ENCODE results near the gene VSNL1.

VSNL1 gene

GRCh38 chr2:17540093-17540812, at the start of gene VSNL1:
Gene VSNL1, plus strand, starts transcription at chr2:17540696. Its CDS starts 51,379 bp downstream, at chr2:17592075.
- no peak for DNase-seq (ENCODE audit: low read depth in 4 of 4, low spot score in 1 of 4)

DNA sequence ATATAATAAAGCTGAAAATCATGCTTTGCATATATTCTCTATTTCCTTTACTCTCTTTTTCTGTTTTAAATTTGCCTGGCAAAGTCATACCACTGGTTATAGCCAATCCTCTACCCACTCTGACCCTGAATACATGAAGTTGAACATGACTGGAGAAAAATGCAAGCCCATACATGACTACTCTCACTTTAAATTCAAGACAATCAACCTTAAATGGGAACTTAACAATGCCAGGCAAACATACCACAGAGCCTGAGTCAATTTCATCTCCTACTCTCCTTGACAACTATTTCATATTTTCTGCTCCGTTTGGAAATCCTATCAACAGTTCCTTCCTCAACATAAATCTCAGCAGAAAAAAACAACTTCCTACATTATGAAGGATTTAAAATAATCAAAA, 44.9 kb upstream of the VSNL1 start:
- DNase-seq (ENCODE audit: low read depth in 4 of 4, low spot score in 1 of 4), result no peak

DNA sequence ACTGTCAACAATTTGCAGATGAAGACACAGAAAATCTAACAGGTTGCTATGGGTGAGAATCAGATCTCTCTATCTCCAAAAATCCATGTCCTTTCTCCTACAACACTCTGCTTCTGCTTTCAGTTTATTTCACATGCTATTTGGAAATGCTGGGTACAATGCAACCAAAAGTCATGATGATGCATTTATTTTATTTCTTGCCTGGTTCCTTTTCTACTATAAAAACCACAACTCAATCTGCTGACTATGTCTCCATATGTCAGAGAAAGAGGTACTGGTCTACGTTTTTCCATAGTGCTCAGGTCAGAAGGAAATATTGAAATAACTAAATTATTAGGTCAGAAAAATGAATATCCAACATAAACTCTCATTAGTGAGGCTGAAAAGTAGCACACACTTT, 42.8 kb upstream of the VSNL1 start:
- no peak for DNase-seq (ENCODE audit: low read depth in 4 of 4, low spot score in 1 of 4)

DNA sequence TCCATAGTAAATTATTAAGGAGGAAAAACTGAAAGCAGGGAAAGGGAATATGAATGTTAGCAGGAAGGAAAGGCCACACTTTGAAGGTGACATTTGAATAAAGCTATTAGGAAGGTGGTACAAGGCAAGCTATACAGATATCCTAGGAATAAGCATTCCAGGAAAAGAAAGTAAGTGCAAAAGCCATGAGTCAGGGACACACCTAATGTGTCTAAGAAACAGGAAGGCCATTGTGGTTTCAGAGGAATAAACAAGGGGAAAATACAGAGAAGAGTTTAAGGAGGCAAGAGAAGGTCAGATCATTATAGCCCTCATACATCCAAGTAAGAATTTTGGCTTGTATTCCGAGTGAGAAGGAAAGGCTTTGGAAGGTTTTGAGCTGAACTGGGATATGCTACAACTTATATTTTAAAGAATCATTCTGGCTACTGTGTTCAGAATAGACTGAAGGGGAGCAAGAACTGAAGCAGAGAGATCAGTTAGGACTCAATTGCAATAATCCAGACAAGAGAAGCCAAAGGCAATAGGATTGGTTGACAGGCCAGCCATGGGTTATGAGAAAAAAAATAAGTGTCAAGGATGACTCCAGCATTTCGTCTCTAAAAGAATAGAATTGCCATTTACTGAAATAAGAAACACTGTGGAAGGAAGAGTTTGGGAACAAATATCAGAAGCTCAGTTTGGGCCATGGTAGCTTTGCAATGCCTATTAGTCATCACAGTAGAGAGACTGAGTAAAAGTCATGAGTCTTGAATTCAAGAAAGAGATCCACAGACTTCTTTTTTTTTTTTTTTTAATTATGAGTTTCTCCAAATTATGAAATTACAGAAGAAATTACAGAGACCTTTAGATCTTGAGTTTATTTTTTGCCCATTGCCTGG, 33.5 kb upstream of the VSNL1 start:
- no peak for DNase-seq (ENCODE audit: low read depth in 4 of 4, low spot score in 1 of 4)

GRCh38 chr2:17515652-17516051, 24.8 kb upstream of the VSNL1 start:
- DNase-seq (ENCODE audit: low read depth in 4 of 4, low spot score in 1 of 4), result no peak

- no peak for DNase-seq (ENCODE audit: low read depth in 4 of 4, low spot score in 1 of 4)
Measured at GRCh38 chr2:17517481-17518211, 22.9 kb upstream of the VSNL1 start.

DNA sequence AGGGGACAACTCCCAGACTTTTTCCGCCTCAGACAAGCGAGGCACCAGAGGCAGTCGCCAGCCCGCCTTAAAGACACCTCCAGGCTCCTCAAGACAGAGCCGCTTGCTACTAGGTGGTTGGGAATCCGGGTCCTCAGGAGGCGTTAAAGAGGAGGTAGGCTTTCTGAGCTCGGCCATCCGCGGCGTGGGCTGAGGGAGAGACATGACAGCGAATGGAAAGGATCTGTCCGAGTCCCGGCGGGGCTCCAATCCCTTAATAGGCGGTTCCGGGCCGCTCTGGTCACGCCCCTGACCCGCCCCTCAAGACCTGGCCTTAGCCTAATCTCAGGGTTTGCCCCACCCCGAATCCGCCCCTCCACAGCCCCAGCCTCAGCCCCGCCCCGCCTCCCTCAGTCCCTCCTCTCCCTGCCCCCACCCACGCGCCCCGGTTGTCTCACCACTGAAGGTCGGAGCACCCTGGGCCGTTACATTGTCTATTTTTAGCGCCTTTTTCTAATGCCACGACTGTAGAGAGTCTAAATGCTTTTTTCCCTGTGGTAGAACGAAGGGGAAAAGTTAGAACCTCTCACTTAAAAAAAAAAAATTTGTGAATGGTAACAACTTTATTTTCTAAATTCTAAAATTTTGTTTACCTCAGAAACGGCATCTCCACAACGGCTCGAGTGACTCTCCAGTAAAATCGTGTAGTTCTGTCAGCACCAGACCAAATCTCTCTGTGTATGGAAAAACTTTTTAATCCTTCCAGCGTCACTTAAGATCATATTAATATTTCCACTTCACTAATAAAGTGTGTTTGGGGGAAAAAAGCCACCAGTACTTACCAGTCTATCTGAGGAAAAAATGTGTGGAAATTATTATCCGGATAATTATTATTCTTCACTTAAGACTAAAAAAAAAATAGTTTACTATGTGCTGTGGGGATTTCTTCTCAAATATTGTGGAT, 22.0 kb upstream of the VSNL1 start, which contains the start of gene RAD51AP2:
TSS of gene RAD51AP2 (minus strand) at position 229 of the 943 bp plus-strand sequence. CDS start at position 204, 25 bp downstream.
- DNase-seq (ENCODE audit: low read depth in 4 of 4, low spot score in 1 of 4), result no peak

DNA sequence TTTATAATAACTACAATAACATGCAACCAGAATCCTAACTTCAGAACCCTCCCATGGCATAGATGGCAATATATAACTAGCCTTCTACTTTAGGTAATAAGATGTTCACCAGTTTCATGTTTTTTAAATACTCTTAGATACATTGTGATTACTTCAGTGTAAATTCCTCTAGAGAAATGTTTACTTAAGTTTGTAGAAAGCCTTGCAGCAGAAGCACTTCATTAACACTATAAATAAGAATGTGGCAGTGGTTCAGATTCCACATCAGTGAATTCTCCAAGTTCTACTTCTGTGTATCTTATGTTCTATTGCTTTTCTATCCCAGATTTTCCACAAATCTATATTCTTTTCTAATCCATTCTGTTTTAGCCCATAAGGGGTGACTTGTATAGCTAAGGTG, 21.0 kb upstream of the VSNL1 start:
- no peak for DNase-seq (ENCODE audit: low read depth in 4 of 4, low spot score in 1 of 4)

DNA sequence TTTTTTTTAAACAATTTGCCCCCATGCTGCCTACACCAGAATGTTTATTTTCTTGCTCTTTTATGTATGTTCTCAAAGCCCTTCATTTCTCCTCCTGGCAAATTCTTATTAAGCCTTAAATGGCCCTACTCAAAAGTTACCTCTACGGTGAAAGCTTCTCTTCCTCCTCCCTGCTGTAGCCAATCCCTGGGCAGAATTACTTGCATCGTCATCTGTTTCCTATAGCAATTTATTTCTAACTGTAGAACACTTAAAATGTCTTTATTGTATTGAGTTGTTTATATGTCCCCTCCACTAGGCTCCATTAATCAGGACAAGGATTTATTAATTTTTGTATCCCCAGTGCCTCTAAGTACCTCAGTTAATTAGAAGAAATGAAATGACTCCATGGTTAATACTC, 19.7 kb upstream of the VSNL1 start:
- DNase-seq (ENCODE audit: low read depth in 4 of 4, low spot score in 1 of 4), result no peak

- DNase-seq (ENCODE audit: low read depth in 4 of 4, low spot score in 1 of 4), result no peak
Measured at GRCh38 chr2:17521621-17522020, 18.9 kb upstream of the VSNL1 start.

- DNase-seq (ENCODE audit: low read depth in 4 of 4, low spot score in 1 of 4), result no peak
Measured at GRCh38 chr2:17522303-17522702, 18.2 kb upstream of the VSNL1 start.

DNA sequence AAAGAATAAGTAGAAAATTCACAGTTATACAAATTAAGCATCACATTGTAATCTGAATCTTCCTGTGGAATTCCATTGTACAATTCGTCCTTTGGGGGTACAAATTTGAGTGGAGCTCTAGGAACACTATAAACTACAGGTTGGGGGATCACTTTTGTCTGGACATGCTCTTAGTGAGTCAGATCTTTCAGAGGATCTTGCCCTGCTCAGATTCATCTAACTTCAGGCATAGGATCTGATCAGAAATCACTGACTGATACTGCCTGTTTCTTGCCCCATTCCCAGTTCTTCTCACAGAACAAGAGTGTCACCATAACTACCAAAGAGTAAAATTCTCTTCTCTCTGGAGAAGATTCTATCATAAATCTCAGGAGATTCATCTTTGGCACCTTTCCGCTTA, 10.7 kb upstream of the VSNL1 start:
- DNase-seq (ENCODE audit: low read depth in 4 of 4, low spot score in 1 of 4), result no peak

- DNase-seq (ENCODE audit: low read depth in 4 of 4, low spot score in 1 of 4), result no peak
Measured at GRCh38 chr2:17533546-17533945, 7.0 kb upstream of the VSNL1 start.

GRCh38 chr2:17536416-17536815, 4.1 kb upstream of the VSNL1 start:
- no peak for DNase-seq (ENCODE audit: low read depth in 4 of 4, low spot score in 1 of 4)

GRCh38 chr2:17538022-17538843, 2.3 kb upstream of the VSNL1 start:
- DNase-seq (ENCODE audit: low read depth in 4 of 4, low spot score in 1 of 4), result no peak

DNA sequence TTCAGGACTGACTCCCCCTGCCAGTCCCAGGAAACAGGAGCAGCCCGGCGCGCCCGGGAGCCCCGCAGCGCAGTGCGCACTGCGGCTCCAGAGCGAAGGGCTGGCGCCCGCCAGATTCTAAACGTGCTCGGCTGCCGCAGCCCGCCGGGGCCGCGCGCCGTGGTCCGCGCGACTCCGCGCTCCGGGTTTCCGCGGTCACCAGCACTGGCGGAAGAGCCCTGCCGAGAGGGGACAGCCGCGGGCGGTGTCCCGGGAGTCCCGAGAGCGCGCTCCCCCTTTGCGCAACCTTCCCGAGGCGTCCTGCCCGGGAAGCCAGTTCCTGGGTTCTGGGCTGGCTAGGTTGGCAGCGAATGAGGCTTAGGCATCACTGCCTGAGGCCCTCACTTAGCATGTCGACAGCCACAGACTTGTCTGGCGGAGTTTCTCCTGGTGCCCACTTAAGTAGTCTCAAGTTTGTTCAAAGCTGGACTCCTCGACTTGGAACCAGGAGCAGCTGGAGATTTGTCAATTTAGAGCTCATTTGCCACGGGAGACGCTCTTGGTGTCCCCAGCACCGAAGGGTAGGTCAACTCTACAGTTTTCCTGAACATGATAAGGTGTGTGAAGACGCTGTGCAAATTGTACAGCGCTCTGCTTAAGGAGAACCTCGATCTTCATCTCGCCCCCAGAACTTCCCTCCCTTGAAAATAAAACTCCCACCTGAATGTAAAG, 1.5 kb upstream of the VSNL1 start:
- no peak for DNase-seq (ENCODE audit: low read depth in 4 of 4, low spot score in 1 of 4)

DNA sequence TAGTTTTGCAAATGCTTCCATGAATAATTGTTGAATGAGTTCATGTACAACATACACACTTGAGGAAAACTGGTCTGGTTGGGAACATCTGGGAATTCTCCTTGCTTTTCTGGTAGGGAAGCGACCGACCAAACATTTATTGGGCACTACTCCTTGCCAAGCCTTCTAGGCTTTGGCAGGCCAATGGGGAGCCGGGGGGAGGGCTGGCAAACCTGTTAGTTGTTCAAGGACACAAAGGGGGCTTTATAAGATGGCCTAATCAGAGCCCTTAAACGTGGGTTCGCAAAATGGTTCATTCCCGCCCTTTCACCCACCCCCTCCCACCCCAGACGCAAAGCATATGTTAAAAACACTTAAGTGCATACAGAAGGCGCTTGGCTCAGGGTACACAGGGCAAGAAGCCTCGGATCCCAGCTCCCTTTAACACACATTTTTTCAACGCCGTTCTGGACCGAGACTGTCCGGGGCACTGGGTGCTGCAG, 844 bp upstream of the VSNL1 start:
- DNase-seq (ENCODE audit: low read depth in 4 of 4, low spot score in 1 of 4), result no peak

- DNase-seq (ENCODE audit: low read depth in 4 of 4, low spot score in 1 of 4), result no peak
Measured at GRCh38 chr2:17540813-17541530, 476 bp downstream of the VSNL1 start.
